Measurements from ENCODE around the gene GCKR. TPM values are rescaled to one million over a fixed set of nuclear protein-coding genes. Genes with fewer than 3 reads are reported as not detected.

GCKR gene
- polyA plus RNA-seq, 1 donor from 2014 or later, result 2.5 TPM

GRCh38 chr2:27464443-27464842 lies 32.2 kb upstream of the GCKR start:
- no peaks in the 10 kb centered on the region for H3K36me3 ChIP-seq (ENCODE audit: insufficient read depth, low read length)
- no peaks in the 10 kb centered on the region for H4K20me1 ChIP-seq (ENCODE audit: insufficient read depth)
- H3K4me2 ChIP-seq (ENCODE audit: low read length), result no peak overlapping the region

GRCh38 chr2:27471961-27472360 lies 24.7 kb upstream of the GCKR start:
- H3K27ac ChIP-seq (ENCODE audit: low read length), result no peak overlapping the region
- no peaks in the 10 kb centered on the region for H3K27me3 ChIP-seq (ENCODE audit: insufficient read depth, low read depth, low read length)
- no peaks in the 10 kb centered on the region for H3K9me3 ChIP-seq (ENCODE audit: low read length)
- H3K79me2 ChIP-seq (replicated peaks; ENCODE audit: insufficient read depth, low read length), result no peaks in the 10 kb centered on the region
- no peak overlapping the region for H3K9ac ChIP-seq (ENCODE audit: low read length)
- H3K9me2 ChIP-seq (ENCODE audit: insufficient read depth, low read length), result no peaks in the 10 kb centered on the region
- H2AFZ ChIP-seq (ENCODE audit: low read depth, low read length), result no peak overlapping the region
- no peak overlapping the region for H3K4me3 ChIP-seq (ENCODE audit: low read length)
- H3K36me3 ChIP-seq (ENCODE audit: insufficient read depth, low read length), result peaks cover 4% of the 10 kb centered on the region
- H4K20me1 ChIP-seq (ENCODE audit: insufficient read depth), result no peaks in the 10 kb centered on the region
- H3F3A ChIP-seq (ENCODE audit: insufficient read depth, low read length, poor library complexity, severe bottlenecking), result no peaks in the 10 kb centered on the region
- H3K4me2 ChIP-seq (ENCODE audit: low read length), result no peak overlapping the region
- TF ChIP-seq REST (IDR thresholded peaks at IDR 0.05; ENCODE audit: borderline replicate concordance), result no peak
- TF ChIP-seq EP300 (conservative IDR thresholded peaks at IDR 0.05; ENCODE audit: poor library complexity, severe bottlenecking), result no peak
- TF ChIP-seq RAD21 (conservative IDR thresholded peaks at IDR 0.05), result no peak
- TF ChIP-seq POLR2AphosphoS5 (IDR thresholded peaks at IDR 0.05), result no peak
- TF ChIP-seq EZH2 (IDR thresholded peaks at IDR 0.05; ENCODE audit: borderline replicate concordance, insufficient read depth, low read length, poor library complexity, severe bottlenecking), result no peak
- no peak for TF ChIP-seq TAF1 (IDR thresholded peaks at IDR 0.05; ENCODE audit: low read depth)
- no peak for TF ChIP-seq SMC3 (conservative IDR thresholded peaks at IDR 0.05; ENCODE audit: poor library complexity)

More at GRCh38 chr2:27464443-27464842, 32.2 kb upstream of the GCKR start:
- Histone ChIP-seq H3K9ac (ENCODE audit: low read length) (no peak overlapping the region), H3K4me3 (ENCODE audit: low read length) (no peak overlapping the region), H3K9me2 (ENCODE audit: insufficient read depth, low read length) (no peaks in the 10 kb centered on the region), H3K27me3 (ENCODE audit: insufficient read depth, low read depth, low read length) (no peaks in the 10 kb centered on the region), H2AFZ (ENCODE audit: low read depth, low read length) (no peak overlapping the region), H3K9me3 (ENCODE audit: low read length) (no peaks in the 10 kb centered on the region), H3K27ac (ENCODE audit: low read length) (no peak overlapping the region), H3F3A (ENCODE audit: insufficient read depth, low read length, poor library complexity, severe bottlenecking) (no peaks in the 10 kb centered on the region), H3K79me2 (replicated peaks; ENCODE audit: insufficient read depth, low read length) (no peaks in the 10 kb centered on the region)
- TF ChIP-seq CTCF (IDR thresholded peaks at IDR 0.05; ENCODE audit: poor library complexity, severe bottlenecking) (no peak), EP300 (conservative IDR thresholded peaks at IDR 0.05; ENCODE audit: poor library complexity, severe bottlenecking) (no peak), EZH2 (IDR thresholded peaks at IDR 0.05; ENCODE audit: borderline replicate concordance, insufficient read depth, low read length, poor library complexity, severe bottlenecking) (no peak), SMC3 (conservative IDR thresholded peaks at IDR 0.05; ENCODE audit: poor library complexity) (no peak), REST (IDR thresholded peaks at IDR 0.05; ENCODE audit: borderline replicate concordance) (no peak), TAF1 (IDR thresholded peaks at IDR 0.05; ENCODE audit: low read depth) (no peak), RAD21 (conservative IDR thresholded peaks at IDR 0.05) (no peak), POLR2AphosphoS5 (IDR thresholded peaks at IDR 0.05) (no peak), MXI1 (conservative IDR thresholded peaks at IDR 0.05; ENCODE audit: poor library complexity, severe bottlenecking) (no peak)
